Forelimb muscle (tissue), 1 donor: Measurements from ENCODE around the gene SPACA1. TPM values are rescaled to one million over a fixed set of nuclear protein-coding genes. Genes with fewer than 3 reads are reported as not detected.

Source experiments
- DNase-seq: peaks from one replicate; pipeline ENCODE4 v3.0.0-alpha.2; 2013; ENCODE audit warnings: low read depth
- polyA plus RNA-seq: library from polyadenylated mRNA; unstranded; fragments of 120-200 nt; gene quantifications from one replicate; pipeline ENCODE4 v1.2.1, GENCODE V29; 2013; ENCODE audit not compliant: insufficient read length

SPACA1 gene
- polyA plus RNA-seq, 1 donor = not detected

GRCh38 chr6:88105741-88106340 lies 58.2 kb downstream of the SPACA1 start:
- no peak for DNase-seq

GRCh38 chr6:88107241-88107640 lies 59.6 kb downstream of the SPACA1 start:
- DNase-seq = no peak

- no peak for DNase-seq
Measured at GRCh38 chr6:88111991-88112390, 64.3 kb downstream of the SPACA1 start.

GRCh38 chr6:88114838-88115237 lies 67.2 kb downstream of the SPACA1 start:
- no peak for DNase-seq

GRCh38 chr6:88115307-88115706 lies 67.7 kb downstream of the SPACA1 start:
- DNase-seq = no peak

GRCh38 chr6:88116276-88116675 lies 68.6 kb downstream of the SPACA1 start:
- DNase-seq = no peak

Other genes with a start within 250 kb of the SPACA1 start
- 0.32 TPM for gene CNR1, start 118.5 kb downstream of the SPACA1 start, polyA plus RNA-seq